ENCODE results near the gene GLTP.

GLTP gene

DNA sequence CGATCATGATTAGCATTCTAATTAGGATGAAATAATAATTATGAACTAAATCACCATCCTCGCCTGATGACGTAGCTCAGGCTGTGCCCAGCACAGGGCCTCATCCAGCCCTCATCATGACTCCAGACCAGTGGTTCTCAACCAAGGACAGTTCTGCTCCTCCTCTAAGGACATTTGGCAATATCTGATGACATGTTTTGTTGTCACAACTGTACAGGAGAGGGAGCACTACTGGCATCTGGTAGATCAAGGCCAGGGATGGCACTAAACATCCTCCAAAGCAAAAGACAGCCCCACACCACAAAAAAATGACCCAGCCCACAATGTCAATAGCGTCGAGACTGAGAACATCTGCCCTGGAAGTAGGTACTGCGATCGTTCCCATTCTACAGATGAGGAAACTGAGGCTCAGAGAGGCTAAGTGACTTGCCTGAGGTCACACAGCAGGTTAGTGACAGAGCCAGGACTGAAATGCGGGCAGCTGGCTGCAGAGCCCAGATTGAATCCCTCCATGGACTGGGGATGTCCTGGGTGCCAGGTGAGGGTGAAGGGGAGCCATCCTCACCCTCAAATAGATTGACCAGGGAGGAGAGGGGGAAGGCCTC, 62.6 kb downstream of the GLTP start:
- no peak for DNase-seq

GRCh38 chr12:109816870-109817269, 63.5 kb downstream of the GLTP start:
- no peak for DNase-seq

DNA sequence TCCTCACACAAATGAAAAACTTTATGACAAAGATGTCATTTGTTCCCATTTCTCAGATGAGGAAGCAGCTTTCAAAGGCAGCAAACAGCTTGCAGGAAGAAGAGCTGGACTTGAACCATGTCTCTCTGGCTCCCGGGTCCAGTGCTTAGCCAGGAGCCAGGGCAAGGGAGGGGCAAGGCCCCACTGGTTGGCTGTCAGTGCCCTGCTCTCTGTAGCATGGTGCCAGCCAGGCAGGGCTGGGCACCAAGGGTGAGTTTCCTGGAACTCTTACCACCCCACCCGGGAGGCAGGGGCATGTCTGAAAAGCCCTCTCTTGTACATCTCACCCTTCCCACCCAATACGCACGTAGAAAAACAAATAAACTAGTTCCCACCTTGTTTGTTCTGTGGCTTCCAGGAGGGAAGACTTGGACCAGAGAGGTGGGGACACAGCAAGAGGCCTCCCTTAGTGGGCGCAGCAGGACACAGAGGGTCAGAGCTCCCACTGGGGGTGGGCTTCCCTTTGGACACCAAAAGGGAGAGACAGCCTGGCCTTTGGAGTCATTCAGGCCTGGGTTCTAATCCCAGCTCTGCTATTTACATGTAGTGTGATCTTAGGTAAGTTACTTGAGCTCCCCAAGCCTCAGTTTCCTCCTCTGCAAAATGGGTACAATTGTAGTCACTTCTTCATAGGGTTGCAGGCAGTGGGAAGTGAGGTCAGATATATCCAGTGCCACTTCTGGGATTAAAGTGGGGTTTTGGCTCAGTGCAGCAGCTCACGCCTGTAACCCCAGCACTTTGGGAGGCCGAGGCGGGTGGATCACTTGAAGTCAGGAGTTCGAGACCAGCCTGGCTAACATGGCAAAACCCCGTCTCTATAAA, 64.4 kb downstream of the GLTP start:
- DNase-seq: no peak

GRCh38 chr12:109815225-109815624, 65.1 kb downstream of the GLTP start:
- no peak for DNase-seq

- no peak for DNase-seq
Measured at GRCh38 chr12:109814600-109815150, 65.7 kb downstream of the GLTP start.

DNA sequence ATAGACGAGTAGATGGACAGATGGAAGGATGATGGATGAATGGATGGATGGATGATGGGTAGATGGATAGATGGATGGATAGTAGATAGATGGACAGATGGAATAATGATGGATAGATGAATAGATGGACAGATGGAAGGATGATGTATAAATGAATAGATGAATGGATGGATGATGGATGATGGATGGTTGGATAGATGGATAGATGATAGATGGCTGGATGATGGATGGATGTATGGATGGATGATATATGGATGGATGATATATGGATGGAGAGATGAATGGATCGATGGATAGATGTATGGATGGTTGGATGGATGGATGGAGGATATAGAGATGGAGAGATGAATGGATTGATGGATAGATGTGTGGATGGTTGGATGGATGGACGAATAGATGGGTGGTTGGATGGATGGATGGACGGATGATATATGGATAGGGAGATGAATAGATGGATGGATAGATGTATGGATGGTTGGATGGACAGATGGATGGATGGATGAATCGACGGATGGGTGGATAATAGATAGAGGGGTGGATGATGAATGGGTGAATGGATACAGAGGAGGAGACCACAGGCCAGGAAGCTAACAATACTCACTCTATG, 66.4 kb downstream of the GLTP start:
- DNase-seq: no peak

- DNase-seq: peak; percentile 55
Measured at GRCh38 chr12:109811624-109811995, 68.7 kb downstream of the GLTP start.

- no peak for DNase-seq
Measured at GRCh38 chr12:109810954-109811623, 69.3 kb downstream of the GLTP start.

- DNase-seq: no peak
Measured at GRCh38 chr12:109808876-109809646, 71.3 kb downstream of the GLTP start.

- DNase-seq: no peak
Measured at GRCh38 chr12:109807954-109808643, 72.2 kb downstream of the GLTP start.

DNA sequence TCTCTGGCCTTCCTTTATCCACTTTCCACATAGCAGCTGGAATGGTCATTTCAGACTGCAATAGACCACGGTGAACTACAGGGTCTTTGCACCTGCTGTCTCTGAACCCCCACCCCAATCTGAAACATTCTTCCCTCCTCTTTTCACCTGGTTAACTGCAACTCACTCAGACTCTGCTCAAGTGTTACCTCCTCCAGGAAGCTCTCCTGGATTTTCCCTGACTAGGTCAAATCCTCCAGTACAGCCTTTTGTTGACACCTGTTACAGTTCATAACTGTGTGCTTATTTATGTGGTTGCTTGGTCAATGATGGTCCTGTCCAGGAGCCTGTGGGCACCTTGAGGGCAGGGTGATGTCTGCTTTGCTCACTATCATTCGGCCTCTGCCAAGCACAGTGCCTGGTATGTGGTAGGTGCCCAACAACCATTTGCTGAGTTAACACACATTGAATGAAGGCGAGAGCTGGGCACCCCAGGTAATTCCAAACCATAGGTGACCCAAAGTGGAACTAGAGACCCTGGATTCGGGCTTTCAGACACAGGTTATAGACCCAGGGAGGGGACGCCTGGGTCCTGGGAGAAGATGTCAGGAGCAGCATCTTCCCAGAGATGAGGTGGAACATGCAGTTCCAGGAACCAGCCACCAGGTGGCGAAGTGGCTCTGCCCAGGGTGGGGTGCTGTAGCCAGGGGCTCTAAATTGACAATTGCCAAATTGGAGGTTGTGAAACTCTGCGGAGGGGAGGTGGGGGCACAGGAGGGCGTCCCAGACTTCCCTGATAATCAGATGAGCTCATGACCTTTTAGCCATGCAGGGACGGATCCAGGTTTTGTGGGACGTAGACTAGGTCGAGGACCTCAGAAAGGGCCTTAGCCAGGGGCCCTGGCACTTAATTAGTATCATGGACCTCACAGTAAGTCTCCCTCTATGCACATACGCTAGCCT, 75.2 kb downstream of the GLTP start:
- DNase-seq: peak; percentile 60

GRCh38 chr12:109803678-109804077, 76.7 kb downstream of the GLTP start:
- DNase-seq: no peak

DNA sequence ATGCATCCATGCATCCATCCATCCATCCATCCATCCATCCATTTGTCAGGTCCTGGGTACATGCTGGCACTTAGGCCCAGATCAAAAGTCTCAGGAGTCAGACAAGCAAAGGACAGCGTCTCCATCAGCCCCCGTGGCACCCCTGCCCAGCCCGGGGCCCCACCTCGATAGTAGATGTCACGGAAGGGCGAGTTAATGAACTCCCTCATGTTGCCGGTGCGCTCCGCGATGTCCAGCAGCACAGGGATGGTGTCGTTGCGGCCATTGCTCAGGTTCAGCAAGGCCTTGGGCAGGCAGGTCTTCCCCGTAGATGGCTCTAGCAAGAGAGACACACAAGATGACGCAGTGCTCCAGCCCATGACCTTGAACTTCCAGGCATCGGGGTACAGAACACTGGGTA, 77.5 kb downstream of the GLTP start:
- no peak for DNase-seq

Measured in NCI-H146 (cell line).